ENCODE measurements around the gene RAPGEF2. TPM values are rescaled to one million over a fixed set of nuclear protein-coding genes. Genes with fewer than 3 reads are reported as not detected.

RAPGEF2 gene
- total and polyA plus RNA-seq, 2 experiments from 2014 or later, result 10.2 to 63.1 TPM

DNA sequence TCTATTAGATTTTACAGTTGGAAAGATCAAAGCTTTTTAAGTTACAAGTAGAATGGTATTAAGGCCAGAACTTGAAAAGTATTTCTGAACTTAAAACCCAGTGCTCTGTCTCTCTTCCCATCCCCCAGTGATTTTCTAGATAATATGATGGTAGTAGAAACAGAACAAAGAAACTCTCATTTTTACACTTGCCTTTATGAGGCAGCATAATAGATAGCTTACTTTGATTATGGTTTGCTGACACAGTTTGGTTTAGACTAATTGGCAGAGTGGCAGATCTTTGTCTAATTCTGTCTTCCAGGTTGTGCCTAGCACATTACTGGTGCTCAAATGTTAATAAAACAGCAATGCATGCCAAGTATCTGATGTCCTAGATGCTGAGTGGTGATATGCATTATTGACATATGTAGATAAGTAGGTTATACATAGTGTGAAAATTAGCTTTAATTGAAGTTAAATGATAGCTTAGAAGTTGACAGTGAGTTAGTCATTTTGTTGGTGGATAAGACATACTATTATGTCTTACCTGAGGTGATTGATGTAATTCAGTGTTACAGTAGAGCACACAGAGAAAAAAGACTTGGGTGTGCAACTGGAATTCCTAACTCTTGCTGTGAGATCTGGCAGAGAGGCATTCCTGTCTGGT lies 4.3 kb upstream of the RAPGEF2 start (continued):
- TF ChIP-seq, protein P1, sequence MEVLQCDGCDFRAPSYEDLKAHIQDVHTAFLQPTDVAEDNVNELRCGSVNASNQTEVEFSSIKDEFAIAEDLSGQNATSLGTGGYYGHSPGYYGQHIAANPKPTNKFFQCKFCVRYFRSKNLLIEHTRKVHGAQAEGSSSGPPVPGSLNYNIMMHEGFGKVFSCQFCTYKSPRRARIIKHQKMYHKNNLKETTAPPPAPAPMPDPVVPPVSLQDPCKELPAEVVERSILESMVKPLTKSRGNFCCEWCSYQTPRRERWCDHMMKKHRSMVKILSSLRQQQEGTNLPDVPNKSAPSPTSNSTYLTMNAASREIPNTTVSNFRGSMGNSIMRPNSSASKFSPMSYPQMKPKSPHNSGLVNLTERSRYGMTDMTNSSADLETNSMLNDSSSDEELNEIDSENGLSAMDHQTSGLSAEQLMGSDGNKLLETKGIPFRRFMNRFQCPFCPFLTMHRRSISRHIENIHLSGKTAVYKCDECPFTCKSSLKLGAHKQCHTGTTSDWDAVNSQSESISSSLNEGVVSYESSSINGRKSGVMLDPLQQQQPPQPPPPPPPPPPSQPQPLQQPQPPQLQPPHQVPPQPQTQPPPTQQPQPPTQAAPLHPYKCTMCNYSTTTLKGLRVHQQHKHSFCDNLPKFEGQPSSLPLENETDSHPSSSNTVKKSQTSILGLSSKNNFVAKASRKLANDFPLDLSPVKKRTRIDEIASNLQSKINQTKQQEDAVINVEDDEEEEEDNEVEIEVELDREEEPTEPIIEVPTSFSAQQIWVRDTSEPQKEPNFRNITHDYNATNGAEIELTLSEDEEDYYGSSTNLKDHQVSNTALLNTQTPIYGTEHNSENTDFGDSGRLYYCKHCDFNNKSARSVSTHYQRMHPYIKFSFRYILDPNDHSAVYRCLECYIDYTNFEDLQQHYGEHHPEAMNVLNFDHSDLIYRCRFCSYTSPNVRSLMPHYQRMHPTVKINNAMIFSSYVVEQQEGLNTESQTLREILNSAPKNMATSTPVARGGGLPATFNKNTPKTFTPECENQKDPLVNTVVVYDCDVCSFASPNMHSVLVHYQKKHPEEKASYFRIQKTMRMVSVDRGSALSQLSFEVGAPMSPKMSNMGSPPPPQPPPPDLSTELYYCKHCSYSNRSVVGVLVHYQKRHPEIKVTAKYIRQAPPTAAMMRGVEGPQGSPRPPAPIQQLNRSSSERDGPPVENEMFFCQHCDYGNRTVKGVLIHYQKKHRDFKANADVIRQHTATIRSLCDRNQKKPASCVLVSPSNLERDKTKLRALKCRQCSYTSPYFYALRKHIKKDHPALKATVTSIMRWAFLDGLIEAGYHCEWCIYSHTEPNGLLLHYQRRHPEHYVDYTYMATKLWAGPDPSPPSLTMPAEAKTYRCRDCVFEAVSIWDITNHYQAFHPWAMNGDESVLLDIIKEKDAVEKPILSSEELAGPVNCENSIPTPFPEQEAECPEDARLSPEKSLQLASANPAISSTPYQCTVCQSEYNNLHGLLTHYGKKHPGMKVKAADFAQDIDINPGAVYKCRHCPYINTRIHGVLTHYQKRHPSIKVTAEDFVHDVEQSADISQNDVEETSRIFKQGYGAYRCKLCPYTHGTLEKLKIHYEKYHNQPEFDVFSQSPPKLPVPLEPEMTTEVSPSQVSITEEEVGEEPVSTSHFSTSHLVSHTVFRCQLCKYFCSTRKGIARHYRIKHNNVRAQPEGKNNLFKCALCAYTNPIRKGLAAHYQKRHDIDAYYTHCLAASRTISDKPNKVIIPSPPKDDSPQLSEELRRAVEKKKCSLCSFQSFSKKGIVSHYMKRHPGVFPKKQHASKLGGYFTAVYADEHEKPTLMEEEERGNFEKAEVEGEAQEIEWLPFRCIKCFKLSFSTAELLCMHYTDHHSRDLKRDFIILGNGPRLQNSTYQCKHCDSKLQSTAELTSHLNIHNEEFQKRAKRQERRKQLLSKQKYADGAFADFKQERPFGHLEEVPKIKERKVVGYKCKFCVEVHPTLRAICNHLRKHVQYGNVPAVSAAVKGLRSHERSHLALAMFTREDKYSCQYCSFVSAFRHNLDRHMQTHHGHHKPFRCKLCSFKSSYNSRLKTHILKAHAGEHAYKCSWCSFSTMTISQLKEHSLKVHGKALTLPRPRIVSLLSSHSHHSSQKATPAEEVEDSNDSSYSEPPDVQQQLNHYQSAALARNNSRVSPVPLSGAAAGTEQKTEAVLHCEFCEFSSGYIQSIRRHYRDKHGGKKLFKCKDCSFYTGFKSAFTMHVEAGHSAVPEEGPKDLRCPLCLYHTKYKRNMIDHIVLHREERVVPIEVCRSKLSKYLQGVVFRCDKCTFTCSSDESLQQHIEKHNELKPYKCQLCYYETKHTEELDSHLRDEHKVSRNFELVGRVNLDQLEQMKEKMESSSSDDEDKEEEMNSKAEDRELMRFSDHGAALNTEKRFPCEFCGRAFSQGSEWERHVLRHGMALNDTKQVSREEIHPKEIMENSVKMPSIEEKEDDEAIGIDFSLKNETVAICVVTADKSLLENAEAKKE (CRISPR knock-in tag; IDR thresholded peaks at IDR 0.05), result no peak
- TF ChIP-seq CREB1 (CRISPR knock-in tag; IDR thresholded peaks at IDR 0.05; ENCODE audit: low read depth), result no peak

DNA sequence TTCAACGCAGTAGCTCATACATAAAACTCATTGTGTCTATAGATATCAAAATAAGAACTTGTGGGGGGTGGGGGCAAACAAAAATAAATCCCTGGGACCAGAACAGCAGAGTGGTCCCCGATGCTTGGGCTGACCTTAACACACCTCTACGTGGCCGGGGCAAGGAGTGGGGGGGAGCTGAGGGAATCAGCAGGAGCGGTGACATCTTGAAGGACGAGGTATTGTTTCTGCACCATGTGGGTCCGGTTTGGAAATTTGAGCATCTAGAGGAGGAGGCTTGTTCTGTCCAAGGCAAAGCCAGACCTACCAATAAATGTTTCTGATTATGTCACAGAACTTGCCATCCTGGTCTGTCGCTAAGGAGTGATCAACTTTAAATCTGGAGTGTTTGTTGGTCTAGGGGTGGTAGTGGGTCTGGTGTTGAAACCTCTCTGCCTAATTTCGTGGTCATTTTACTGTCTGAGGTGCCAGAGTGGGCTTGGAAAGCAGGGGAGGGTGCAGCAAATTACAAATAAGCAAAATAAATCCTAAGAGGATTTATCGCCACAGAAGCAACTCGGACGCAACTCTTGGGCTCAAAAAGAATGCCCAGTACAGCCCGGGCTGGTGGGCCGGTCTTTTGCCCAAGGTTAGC lies 774 bp upstream of the RAPGEF2 start:
- no peaks in the 10 kb centered on the region for H3K36me3 ChIP-seq (ENCODE audit: insufficient read depth)
- peak overlapping the region; percentile 88; the same call in 1 of the 2 replicates for H2AFZ ChIP-seq
- no peaks in the 10 kb centered on the region for H3F3A ChIP-seq (replicated peaks; ENCODE audit: low read depth)
- H3K27me3 Mint-ChIP-seq (ENCODE audit: insufficient read depth, low read depth, poor library complexity), result peaks cover 11% of the 10 kb centered on the region
- peaks cover 46% of the 10 kb centered on the region for H3K4me1 ChIP-seq (ENCODE audit: insufficient read depth)
- DNase-seq (ENCODE audit: low spot score), result peak; percentile 49
- ATAC-seq, result peak; percentile 10
- H3K4me2 ChIP-seq, result peak overlapping the region; percentile 81
- peaks cover 15% of the 10 kb centered on the region for H4K20me1 ChIP-seq (replicated peaks; ENCODE audit: insufficient read depth)
- TF ChIP-seq CREB1 (CRISPR knock-in tag; IDR thresholded peaks at IDR 0.05; ENCODE audit: low read depth) (no peak), NANOG (IDR thresholded peaks at IDR 0.05; ENCODE audit: borderline replicate concordance) (no peak), EZH2 (IDR thresholded peaks at IDR 0.05; ENCODE audit: low read depth, unreplicated experiment) (no peak), JUNB (IDR thresholded peaks at IDR 0.05; ENCODE audit: unreplicated experiment) (no peak), POLR2AphosphoS5 (IDR thresholded peaks at IDR 0.05; ENCODE audit: low read depth) (no peak)
- TF ChIP-seq, protein P2, sequence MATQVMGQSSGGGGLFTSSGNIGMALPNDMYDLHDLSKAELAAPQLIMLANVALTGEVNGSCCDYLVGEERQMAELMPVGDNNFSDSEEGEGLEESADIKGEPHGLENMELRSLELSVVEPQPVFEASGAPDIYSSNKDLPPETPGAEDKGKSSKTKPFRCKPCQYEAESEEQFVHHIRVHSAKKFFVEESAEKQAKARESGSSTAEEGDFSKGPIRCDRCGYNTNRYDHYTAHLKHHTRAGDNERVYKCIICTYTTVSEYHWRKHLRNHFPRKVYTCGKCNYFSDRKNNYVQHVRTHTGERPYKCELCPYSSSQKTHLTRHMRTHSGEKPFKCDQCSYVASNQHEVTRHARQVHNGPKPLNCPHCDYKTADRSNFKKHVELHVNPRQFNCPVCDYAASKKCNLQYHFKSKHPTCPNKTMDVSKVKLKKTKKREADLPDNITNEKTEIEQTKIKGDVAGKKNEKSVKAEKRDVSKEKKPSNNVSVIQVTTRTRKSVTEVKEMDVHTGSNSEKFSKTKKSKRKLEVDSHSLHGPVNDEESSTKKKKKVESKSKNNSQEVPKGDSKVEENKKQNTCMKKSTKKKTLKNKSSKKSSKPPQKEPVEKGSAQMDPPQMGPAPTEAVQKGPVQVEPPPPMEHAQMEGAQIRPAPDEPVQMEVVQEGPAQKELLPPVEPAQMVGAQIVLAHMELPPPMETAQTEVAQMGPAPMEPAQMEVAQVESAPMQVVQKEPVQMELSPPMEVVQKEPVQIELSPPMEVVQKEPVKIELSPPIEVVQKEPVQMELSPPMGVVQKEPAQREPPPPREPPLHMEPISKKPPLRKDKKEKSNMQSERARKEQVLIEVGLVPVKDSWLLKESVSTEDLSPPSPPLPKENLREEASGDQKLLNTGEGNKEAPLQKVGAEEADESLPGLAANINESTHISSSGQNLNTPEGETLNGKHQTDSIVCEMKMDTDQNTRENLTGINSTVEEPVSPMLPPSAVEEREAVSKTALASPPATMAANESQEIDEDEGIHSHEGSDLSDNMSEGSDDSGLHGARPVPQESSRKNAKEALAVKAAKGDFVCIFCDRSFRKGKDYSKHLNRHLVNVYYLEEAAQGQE (IDR thresholded peaks at IDR 0.05; ENCODE audit: unreplicated experiment), result no peak
- TF ChIP-seq, protein P3, sequence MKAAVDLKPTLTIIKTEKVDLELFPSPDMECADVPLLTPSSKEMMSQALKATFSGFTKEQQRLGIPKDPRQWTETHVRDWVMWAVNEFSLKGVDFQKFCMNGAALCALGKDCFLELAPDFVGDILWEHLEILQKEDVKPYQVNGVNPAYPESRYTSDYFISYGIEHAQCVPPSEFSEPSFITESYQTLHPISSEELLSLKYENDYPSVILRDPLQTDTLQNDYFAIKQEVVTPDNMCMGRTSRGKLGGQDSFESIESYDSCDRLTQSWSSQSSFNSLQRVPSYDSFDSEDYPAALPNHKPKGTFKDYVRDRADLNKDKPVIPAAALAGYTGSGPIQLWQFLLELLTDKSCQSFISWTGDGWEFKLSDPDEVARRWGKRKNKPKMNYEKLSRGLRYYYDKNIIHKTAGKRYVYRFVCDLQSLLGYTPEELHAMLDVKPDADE (IDR thresholded peaks at IDR 0.05), result no peak
- TF ChIP-seq, protein P4, sequence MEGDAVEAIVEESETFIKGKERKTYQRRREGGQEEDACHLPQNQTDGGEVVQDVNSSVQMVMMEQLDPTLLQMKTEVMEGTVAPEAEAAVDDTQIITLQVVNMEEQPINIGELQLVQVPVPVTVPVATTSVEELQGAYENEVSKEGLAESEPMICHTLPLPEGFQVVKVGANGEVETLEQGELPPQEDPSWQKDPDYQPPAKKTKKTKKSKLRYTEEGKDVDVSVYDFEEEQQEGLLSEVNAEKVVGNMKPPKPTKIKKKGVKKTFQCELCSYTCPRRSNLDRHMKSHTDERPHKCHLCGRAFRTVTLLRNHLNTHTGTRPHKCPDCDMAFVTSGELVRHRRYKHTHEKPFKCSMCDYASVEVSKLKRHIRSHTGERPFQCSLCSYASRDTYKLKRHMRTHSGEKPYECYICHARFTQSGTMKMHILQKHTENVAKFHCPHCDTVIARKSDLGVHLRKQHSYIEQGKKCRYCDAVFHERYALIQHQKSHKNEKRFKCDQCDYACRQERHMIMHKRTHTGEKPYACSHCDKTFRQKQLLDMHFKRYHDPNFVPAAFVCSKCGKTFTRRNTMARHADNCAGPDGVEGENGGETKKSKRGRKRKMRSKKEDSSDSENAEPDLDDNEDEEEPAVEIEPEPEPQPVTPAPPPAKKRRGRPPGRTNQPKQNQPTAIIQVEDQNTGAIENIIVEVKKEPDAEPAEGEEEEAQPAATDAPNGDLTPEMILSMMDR (conservative IDR thresholded peaks at IDR 0.05; ENCODE audit: low read depth in 2 of 2), result no peak
- peak overlapping the region; percentile 66 for H3K4me3 ChIP-seq
- H3K27ac ChIP-seq (ENCODE audit: low read depth), result no peak overlapping the region
- no peaks in the 10 kb centered on the region for H3K9me2 ChIP-seq (ENCODE audit: insufficient read depth)
- H3K79me2 ChIP-seq (replicated peaks; ENCODE audit: insufficient read depth), result peaks cover 30% of the 10 kb centered on the region
- H3K4me3 Mint-ChIP-seq, result peak overlapping the region; percentile 85
- H3K27ac Mint-ChIP-seq, result peak overlapping the region; percentile 43; the same call in 1 of the 2 replicates
- H3K36me3 Mint-ChIP-seq (ENCODE audit: low read depth), result no peaks in the 10 kb centered on the region
- peaks cover 15% of the 10 kb centered on the region for H3K27me3 ChIP-seq (ENCODE audit: insufficient read depth)
- no peaks in the 10 kb centered on the region for H3K9me3 Mint-ChIP-seq
- H3K4me1 Mint-ChIP-seq, result peaks cover 47% of the 10 kb centered on the region
